OCI-LY7 (cell line): ENCODE results near the gene UBFD1. TPM values are rescaled to one million over a fixed set of nuclear protein-coding genes. Genes with fewer than 3 reads are reported as not detected.

Experiments
- BruUV-seq: library from RNA; stranded (reverse); fragments of 400-500 nt; replicated peaks from 2 replicates; lab custom pipeline; 2021; lab: Mats Ljungman, UMichigan
- CTCF ChIA-PET: fragments of 300-600 bp; sonication (Branson Sonifier 250); formaldehyde crosslinking; loops from one replicate; lab custom pipeline; 2022; ENCODE audit warnings: antibody characterized with exemption; ENCODE audit not compliant: unreplicated experiment; lab: Charles Lee
- POLR2A ChIA-PET: fragments of 300-600 bp; sonication (Branson Sonifier 250); formaldehyde crosslinking; loops from one replicate; lab custom pipeline; 2022; ENCODE audit warnings: antibody characterized with exemption; lab: Charles Lee
- DNase-seq: peaks from one replicate; pipeline ENCODE4 v3.0.0-alpha.2; 2015; ENCODE audit warnings: low spot score
- H2AFZ ChIP-seq: fragments of 200-600 bp; sonication (generic), shearing (Covaris generic); 2 replicates; pipeline ENCODE4 v1.6.1; 2014; ENCODE audit warnings: mild to moderate bottlenecking, antibody characterized with exemption, low read length, moderate library complexity
- H3K27ac ChIP-seq: fragments of 200-600 bp; sonication (generic); 2 replicates; pipeline ENCODE4 v1.5.1; 2014; ENCODE audit warnings: mixed run types, low read depth, mild to moderate bottlenecking, moderate library complexity, low read length, inconsistent platforms; ENCODE audit not compliant: poor library complexity, severe bottlenecking
- H3K36me3 ChIP-seq: fragments of 200-600 bp; sonication (generic); 2 replicates; pipeline ENCODE4 v1.6.1; 2014; ENCODE audit warnings: mild to moderate bottlenecking, antibody characterized with exemption, low read length, moderate library complexity, mixed read lengths; ENCODE audit not compliant: insufficient read depth
- H3K4me1 ChIP-seq: fragments of 200-600 bp; sonication (generic); 2 replicates; pipeline ENCODE4 v1.5.1; 2014; ENCODE audit warnings: mild to moderate bottlenecking, low read length; ENCODE audit not compliant: insufficient read depth, poor library complexity, severe bottlenecking
- H3K4me2 ChIP-seq: fragments of 200-600 bp; sonication (generic); 2 replicates; pipeline ENCODE4 v1.6.1; 2014; ENCODE audit warnings: mild to moderate bottlenecking, low read length
- H3K4me3 ChIP-seq: fragments of 200-600 bp; sonication (generic); 2 replicates; pipeline ENCODE4 v1.5.1; 2014; ENCODE audit warnings: mild to moderate bottlenecking, low read depth, low read length; ENCODE audit not compliant: poor library complexity, severe bottlenecking
- H3K79me2 ChIP-seq: fragments of 200-600 bp; sonication (generic); 2 replicates; pipeline ENCODE4 v1.6.1; 2016; ENCODE audit warnings: low read depth, mild to moderate bottlenecking, low read length, moderate library complexity, mixed read lengths; ENCODE audit not compliant: insufficient read depth
- H3K9me2 ChIP-seq: fragments of 200-600 bp; sonication (generic); 2 replicates; pipeline ENCODE4 v1.6.1; 2016; ENCODE audit warnings: mild to moderate bottlenecking, low read length, mixed read lengths; ENCODE audit not compliant: insufficient read depth
- H3K9me3 ChIP-seq: fragments of 200-600 bp; sonication (generic); 2 replicates; pipeline ENCODE4 v1.6.1; 2014; ENCODE audit warnings: mild to moderate bottlenecking, mixed run types, low read length, mixed read lengths
- H4K20me1 ChIP-seq: fragments of 200-600 bp; sonication (generic); 2 replicates; pipeline ENCODE4 v1.6.1; 2014; ENCODE audit warnings: mild to moderate bottlenecking, antibody characterized with exemption, low read length, moderate library complexity, mixed read lengths; ENCODE audit not compliant: insufficient read depth
- EZH2phosphoT487 ChIP-seq: fragments of 200-600 bp; sonication (generic); IDR thresholded peaks from 2 replicates; pipeline ENCODE4 v1.6.1; 2018; ENCODE audit warnings: low read depth, borderline replicate concordance, mild to moderate bottlenecking, mixed run types, antibody characterized with exemption, low read length, moderate library complexity, mixed read lengths
- intact Hi-C: fragments of 100-400 bp; cut with micrococcal nuclease; formaldehyde crosslinking; loops from one replicate; pipeline ENCODE4 v1.10.0; 2022; ENCODE audit not compliant: unreplicated experiment
- total RNA-seq, 2 experiments: library from RNA; depleted of rRNA in 1 of 2; stranded (reverse); fragments of >200 nt in 1 of 2; shearing (Covaris generic) in 1 of 2; gene quantifications; 2 replicates each; pipeline ENCODE4 v1.2.3, GENCODE V29; 2014 to 2022
- TF ChIP-seq, protein P1 (sequence below): fragments of 200-600 bp; sonication (generic); conservative IDR thresholded peaks from 2 replicates; pipeline ENCODE4 v1.5.1; 2014; ENCODE audit warnings: mild to moderate bottlenecking, antibody characterized with exemption, low read length, moderate library complexity, mixed read lengths

Gene UBFD1
- total RNA-seq, 2 experiments from 2014 or later: 42.4 to 67.1 TPM

DNA sequence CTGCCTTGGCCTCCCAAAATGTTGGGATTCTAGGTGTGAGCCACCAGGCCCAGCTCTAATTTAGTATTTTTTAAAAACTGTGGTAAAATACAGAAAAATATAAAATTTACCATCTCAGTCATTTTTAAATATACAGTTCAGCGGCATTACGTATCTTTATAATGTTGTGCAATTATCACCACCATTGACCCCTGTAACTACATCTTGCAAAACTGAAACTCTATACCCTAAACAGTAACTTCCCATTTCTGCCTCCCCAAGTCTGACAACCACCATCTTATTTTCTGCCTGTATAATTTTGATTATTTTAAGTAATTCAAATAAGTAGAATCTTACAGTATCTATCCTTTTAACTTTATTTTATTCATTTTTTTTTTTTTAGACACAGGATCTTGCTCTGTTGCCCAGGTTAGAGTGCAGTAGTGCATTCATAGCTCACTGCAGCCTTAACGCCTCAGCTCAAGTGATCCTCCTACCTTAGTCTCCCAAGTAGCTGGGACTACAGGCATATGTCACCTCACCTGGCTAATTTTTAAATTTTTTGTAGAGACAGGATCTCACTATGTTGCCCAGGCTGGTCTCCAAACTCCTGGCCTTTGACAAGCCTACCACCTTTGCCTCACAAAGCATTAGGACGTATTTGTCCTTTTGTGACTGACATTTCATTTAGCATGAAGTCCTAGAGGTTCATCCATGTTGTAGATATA, 36.3 kb upstream of the UBFD1 start:
- TF ChIP-seq EZH2phosphoT487: no peak
- TF ChIP-seq, protein P1, sequence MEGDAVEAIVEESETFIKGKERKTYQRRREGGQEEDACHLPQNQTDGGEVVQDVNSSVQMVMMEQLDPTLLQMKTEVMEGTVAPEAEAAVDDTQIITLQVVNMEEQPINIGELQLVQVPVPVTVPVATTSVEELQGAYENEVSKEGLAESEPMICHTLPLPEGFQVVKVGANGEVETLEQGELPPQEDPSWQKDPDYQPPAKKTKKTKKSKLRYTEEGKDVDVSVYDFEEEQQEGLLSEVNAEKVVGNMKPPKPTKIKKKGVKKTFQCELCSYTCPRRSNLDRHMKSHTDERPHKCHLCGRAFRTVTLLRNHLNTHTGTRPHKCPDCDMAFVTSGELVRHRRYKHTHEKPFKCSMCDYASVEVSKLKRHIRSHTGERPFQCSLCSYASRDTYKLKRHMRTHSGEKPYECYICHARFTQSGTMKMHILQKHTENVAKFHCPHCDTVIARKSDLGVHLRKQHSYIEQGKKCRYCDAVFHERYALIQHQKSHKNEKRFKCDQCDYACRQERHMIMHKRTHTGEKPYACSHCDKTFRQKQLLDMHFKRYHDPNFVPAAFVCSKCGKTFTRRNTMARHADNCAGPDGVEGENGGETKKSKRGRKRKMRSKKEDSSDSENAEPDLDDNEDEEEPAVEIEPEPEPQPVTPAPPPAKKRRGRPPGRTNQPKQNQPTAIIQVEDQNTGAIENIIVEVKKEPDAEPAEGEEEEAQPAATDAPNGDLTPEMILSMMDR: no peak
- peaks cover 76% of the 10 kb centered on the region for H3K4me1 ChIP-seq
- no peak for DNase-seq
- H3K4me3 ChIP-seq: peak overlapping the region; percentile 53
- POLR2A ChIA-PET: interaction anchor here (0.5 to 2.7 kb wide), 11 partner anchors 8 to 393 kb away, joined by 3 to 13 read pairs (median 3); partner anchors contain the start of genes EARS2 and UBFD1
- intact Hi-C loops: no loop called here
- H3K79me2 ChIP-seq: no peaks in the 10 kb centered on the region; the same call in 1 of the 2 replicates
- peaks cover 64% of the 10 kb centered on the region for H3K36me3 ChIP-seq
- peak overlapping the region; percentile 6; the same call in 1 of the 2 replicates for H2AFZ ChIP-seq
- peaks cover 13% of the 10 kb centered on the region; the same call in 1 of the 2 replicates for H3K9me3 ChIP-seq
- H3K4me2 ChIP-seq: peak overlapping the region; percentile 75
- H3K9me2 ChIP-seq: no peaks in the 10 kb centered on the region
- CTCF ChIA-PET: no interaction called here
- peak overlapping the region; percentile 100 for H3K27ac ChIP-seq
- no peaks in the 10 kb centered on the region for H4K20me1 ChIP-seq
- BruUV-seq: no TSS peak

DNA sequence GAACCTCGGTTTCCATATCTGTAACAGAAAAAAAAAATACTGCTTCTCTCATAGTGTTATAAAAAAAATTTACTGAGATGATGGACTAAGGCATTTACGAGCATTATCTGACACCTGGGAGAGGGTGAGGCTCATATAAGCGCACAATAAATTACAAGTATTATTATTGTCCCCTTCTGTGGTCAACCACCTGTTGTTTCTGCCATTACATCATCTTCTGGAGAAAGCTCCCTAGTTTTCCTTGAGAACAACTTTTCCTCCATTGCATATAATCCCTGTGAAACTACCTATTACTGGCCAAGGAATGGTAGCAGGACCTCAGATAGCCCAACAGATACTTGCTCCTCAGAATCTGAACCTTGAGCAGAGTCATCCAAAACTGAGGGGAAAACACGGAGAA, 35.6 kb upstream of the UBFD1 start:
- TF ChIP-seq EZH2phosphoT487: no peak
- TF ChIP-seq, protein P1: no peak
- Histone ChIP-seq H3K79me2 (no peaks in the 10 kb centered on the region; the same call in 1 of the 2 replicates), H3K4me3 (no peak overlapping the region), H3K9me3 (peaks cover 13% of the 10 kb centered on the region; the same call in 1 of the 2 replicates), H3K4me2 (peak overlapping the region; percentile 75), H4K20me1 (no peaks in the 10 kb centered on the region), H3K4me1 (peaks cover 68% of the 10 kb centered on the region), H3K9me2 (no peaks in the 10 kb centered on the region), H2AFZ (no peak overlapping the region), H3K36me3 (peaks cover 68% of the 10 kb centered on the region), H3K27ac (peak overlapping the region; percentile 100)
- no TSS peak for BruUV-seq
- intact Hi-C loops: no loop called here
- CTCF ChIA-PET: no interaction called here
- POLR2A ChIA-PET: interaction anchor here (0.6 to 2.7 kb wide), 5 partner anchors 11 to 394 kb away, joined by 3 to 13 read pairs (median 3); no protein-coding TSS in a partner anchor
- no peak for DNase-seq

DNA sequence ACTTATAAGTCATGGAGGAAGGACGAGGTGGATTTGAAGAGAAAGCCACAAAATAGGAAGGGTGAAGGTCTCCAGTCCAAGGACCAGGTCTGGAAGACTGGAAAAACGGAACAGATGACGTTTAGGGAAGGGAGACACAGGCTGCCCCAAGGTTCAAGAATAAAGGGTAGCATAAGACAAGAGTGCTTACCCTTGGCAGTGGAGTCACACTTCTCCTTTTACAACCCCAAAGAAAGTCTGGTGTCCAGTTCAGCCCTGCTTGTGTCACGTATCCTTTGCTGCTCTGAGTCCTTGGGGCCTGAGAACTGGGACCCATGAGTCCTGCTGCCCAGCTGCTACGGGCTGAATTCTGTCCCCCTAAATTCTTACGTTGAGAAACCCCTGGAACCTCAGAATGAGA, 34.2 kb upstream of the UBFD1 start:
- no peak for DNase-seq
- Histone ChIP-seq H3K4me1 (peaks cover 55% of the 10 kb centered on the region), H4K20me1 (no peaks in the 10 kb centered on the region), H3K79me2 (no peaks in the 10 kb centered on the region; the same call in 1 of the 2 replicates), H3K9me2 (no peaks in the 10 kb centered on the region), H3K4me3 (no peak overlapping the region), H3K36me3 (peaks cover 80% of the 10 kb centered on the region), H3K9me3 (peaks cover 13% of the 10 kb centered on the region; the same call in 1 of the 2 replicates), H2AFZ (no peak overlapping the region), H3K4me2 (no peak overlapping the region), H3K27ac (peak overlapping the region; percentile 100)
- CTCF ChIA-PET: no interaction called here
- no peak for TF ChIP-seq EZH2phosphoT487
- TF ChIP-seq, protein P1: no peak
- POLR2A ChIA-PET: no interaction called here
- intact Hi-C loops: no loop called here
- BruUV-seq: no TSS peak
